BE2C (cell line): Measurements from ENCODE around the gene ZACN.

ENCODE experiments used
- DNase-seq: peaks from one replicate; pipeline ENCODE4 v3.0.0-alpha.2; 2020
- H3K27me3 ChIP-seq: fragments of 250-450 bp; sonication (Bioruptor Pico); 2 replicates; pipeline ENCODE4 v1.5.1; 2020; ENCODE audit warnings: mild to moderate bottlenecking
- H3K36me3 ChIP-seq: fragments of 250-450 bp; sonication (Bioruptor Pico); 2 replicates; pipeline ENCODE4 v1.5.1; 2020; ENCODE audit warnings: mild to moderate bottlenecking
- H3K4me1 ChIP-seq: fragments of 250-450 bp; sonication (Bioruptor Pico); 2 replicates; pipeline ENCODE4 v1.5.1; 2020
- H3K4me3 ChIP-seq: 2 replicates; pipeline ENCODE4 v1.5.1; 2011; ENCODE audit warnings: low read depth, low read length
- H3K9me3 ChIP-seq: fragments of 250-450 bp; sonication (Bioruptor Pico); 2 replicates; pipeline ENCODE4 v1.5.1; 2020
- TF ChIP-seq, protein P1 (sequence below): IDR thresholded peaks from 2 replicates; pipeline ENCODE4 v1.5.1; 2012; ENCODE audit warnings: mild to moderate bottlenecking, low read depth, low read length

The ZACN gene

DNA sequence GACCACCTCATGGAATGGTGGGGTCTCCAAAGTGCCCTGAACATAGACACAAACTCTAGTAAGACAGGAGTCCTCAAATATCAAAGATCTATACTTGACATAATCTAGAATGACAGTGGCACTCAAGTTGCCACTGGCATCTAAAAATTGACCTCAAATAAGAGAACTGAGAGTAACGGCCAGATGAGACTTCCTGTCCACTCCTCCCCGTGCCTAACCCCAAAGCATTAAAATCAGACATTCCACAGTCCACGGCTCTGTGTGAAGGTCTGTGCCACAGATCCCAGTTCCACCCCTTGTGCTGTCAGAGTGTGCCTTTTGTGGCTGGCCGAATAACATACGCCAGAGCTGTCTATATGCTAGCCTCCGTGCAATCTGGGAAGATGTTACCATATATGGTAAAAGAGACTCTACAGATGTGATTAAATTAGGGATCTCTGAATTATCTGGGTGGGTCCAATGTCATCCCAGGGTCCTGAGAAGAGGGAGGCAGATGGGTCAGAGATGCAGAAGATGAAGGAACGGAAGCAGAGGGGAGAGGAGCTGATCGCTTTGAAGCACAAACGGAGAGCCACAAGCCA is 30.9 kb upstream of the ZACN start:
- no peak for DNase-seq
- Histone ChIP-seq H3K36me3 (peaks cover 72% of the 10 kb centered on the region), H3K9me3 (no peaks in the 10 kb centered on the region), H3K27me3 (no peaks in the 10 kb centered on the region), H3K4me1 (no peaks in the 10 kb centered on the region), H3K4me3 (no peak overlapping the region)
- TF ChIP-seq, protein P1, sequence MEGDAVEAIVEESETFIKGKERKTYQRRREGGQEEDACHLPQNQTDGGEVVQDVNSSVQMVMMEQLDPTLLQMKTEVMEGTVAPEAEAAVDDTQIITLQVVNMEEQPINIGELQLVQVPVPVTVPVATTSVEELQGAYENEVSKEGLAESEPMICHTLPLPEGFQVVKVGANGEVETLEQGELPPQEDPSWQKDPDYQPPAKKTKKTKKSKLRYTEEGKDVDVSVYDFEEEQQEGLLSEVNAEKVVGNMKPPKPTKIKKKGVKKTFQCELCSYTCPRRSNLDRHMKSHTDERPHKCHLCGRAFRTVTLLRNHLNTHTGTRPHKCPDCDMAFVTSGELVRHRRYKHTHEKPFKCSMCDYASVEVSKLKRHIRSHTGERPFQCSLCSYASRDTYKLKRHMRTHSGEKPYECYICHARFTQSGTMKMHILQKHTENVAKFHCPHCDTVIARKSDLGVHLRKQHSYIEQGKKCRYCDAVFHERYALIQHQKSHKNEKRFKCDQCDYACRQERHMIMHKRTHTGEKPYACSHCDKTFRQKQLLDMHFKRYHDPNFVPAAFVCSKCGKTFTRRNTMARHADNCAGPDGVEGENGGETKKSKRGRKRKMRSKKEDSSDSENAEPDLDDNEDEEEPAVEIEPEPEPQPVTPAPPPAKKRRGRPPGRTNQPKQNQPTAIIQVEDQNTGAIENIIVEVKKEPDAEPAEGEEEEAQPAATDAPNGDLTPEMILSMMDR, result no peak

DNA sequence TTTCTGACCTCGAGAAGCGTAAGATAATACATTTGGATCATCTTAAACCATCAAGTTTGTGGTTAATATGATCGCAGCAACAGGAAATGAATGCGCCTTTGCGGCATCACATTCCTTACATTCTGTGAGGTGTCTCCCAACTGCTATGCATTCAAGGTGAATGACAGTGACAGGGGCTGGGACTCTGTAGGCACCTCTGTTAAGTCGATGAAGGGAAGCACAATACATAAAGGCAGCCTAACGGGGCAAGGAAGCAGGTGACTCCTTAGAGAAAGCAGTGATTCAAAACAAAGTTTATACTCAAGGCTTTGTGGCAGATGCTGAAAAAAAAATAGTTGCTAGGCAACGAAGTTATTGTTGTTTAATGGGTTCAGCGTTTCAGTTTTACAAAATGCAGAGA is 30.3 kb upstream of the ZACN start:
- TF ChIP-seq, protein P1, result no peak
- Histone ChIP-seq H3K4me3 (no peak overlapping the region), H3K4me1 (no peaks in the 10 kb centered on the region), H3K9me3 (no peaks in the 10 kb centered on the region), H3K36me3 (peaks cover 71% of the 10 kb centered on the region), H3K27me3 (no peaks in the 10 kb centered on the region)
- DNase-seq, result no peak

DNA sequence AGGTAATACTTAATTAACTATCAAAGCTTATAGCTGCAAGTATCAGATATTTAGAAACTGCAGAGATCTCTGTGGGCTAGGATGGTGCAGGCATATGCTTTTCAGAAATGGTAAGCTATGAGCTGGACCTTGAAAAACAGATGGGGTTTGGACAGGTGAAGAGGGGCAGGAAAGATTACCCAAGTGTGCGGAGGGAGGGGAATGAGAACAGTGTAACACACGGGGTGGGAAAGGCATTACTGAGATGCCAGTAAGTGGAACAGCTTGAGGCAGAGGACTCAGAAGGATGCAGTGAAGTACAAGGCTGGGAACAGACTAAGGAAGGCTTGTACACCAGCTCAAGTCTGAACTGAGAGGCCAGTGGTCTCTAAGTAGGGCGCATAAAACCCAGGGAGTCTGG is 29.7 kb upstream of the ZACN start:
- Histone ChIP-seq H3K4me3 (no peak overlapping the region), H3K4me1 (no peaks in the 10 kb centered on the region), H3K9me3 (no peaks in the 10 kb centered on the region), H3K27me3 (no peaks in the 10 kb centered on the region), H3K36me3 (peaks cover 69% of the 10 kb centered on the region)
- DNase-seq, result no peak
- TF ChIP-seq, protein P1, result no peak

DNA sequence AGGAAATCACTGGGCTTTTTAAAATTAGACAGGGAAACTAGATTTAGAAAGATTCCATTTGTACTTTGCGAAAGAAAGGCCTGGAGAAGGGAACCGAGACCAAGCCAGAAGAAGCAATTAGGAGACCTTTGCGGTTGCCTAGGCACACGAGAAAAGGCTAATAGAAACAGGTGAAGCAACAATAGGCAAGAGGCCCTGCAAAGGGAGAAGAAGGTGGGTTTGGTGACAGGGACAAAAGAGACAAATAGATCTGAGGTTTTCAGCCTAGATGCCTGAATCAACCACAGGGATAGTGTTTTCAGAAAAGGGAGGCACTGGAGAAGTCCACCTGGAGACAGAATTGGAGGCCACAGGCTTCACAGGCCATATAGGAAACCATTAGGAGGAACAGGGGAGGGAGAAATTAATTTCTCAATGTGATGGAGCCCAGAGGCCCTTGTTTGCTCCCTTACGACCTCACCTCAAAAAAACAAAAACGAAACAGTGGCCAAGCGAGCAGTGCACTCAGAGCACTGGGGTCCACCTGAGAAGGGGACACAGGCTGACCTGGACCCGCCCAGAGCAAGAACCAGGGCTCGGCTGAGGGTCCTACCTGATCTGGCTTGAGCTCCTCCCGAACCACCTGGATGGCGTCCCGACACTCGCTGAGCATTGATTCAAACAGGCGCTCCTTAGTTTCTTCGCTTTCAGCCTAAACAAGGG is 29.0 kb upstream of the ZACN start:
- no peaks in the 10 kb centered on the region for H3K9me3 ChIP-seq
- H3K27me3 ChIP-seq, result no peaks in the 10 kb centered on the region
- no peak for DNase-seq
- TF ChIP-seq, protein P1, result no peak
- no peaks in the 10 kb centered on the region for H3K4me1 ChIP-seq
- no peak overlapping the region for H3K4me3 ChIP-seq
- H3K36me3 ChIP-seq, result peaks cover 64% of the 10 kb centered on the region

DNA sequence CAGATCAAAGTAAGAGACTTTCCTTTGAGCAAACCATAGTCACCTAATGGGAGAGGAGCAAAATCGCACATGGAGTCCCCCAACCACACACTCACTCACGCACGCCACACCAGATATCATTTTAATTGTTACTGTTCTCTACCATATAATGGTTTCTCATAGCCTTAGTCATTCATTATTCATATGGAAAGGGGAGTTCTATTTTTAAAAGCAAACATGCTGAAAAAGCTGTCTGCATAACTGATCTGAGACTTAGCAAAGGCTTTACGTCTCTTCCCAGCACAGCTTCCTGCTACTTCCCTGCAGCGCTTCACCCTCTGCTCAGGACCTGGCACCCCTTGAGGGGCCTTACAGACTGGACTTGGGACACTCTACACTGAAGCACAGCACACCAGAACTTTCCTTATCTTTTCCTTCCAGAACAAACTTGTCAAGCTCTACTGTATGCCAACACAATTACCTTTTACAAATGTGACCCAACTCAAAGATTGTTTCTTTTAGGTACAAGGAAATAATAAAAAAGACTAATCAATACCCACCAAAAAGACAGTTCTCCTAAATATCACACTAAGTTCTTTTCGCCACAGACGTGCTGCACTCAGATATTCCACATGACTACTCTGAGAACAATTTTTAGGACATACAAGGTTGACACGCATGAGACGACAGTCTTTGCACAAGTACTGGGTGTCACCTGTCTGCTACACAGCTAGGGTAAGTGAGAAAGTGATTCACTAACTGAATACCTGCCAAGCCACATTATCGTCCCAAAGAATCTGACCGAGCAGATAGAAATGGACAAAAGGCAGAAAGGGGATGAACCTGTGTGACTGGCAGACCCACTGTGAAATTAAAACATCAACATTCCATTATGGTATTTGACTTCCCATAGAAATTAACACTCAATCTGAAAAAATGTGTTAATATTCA is 28.2 kb upstream of the ZACN start:
- DNase-seq, result no peak
- H3K36me3 ChIP-seq, result peaks cover 61% of the 10 kb centered on the region

More for the DNA sequence above, 28.2 kb upstream of the ZACN start:
- H3K4me3 ChIP-seq, result no peak overlapping the region
- TF ChIP-seq, protein P1, result no peak
- no peaks in the 10 kb centered on the region for H3K4me1 ChIP-seq
- H3K9me3 ChIP-seq, result no peaks in the 10 kb centered on the region
- H3K27me3 ChIP-seq, result no peaks in the 10 kb centered on the region
